ENCODE data around the gene RALB.
"Not testable (repeated sequence)": the region's sequence is repeated elsewhere in the genome, so short reads cannot be mapped to it uniquely, and the experiment has no call there.

Gene RALB

DNA sequence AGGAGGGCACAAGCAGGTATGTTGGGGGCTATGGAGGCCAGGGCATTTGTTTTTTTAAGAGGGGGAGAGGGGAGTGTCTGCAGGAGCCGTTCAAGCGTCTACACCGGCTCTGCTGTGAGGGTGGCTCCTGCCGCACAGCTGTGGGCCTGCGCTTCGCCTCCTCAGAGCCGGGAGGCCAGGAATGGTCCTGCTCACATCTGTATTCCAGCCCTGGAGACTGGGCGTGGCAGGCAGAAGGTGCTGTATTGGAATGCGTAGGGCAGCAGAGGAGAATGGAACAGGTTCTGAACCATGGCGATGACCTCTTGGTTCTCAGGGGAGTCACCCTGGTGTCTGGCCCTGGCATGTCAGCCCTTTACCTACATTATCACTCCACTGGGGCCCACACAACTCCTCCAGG lies 66.5 kb downstream of the RALB start:
- no peak for DNase-seq

GRCh38 chr2:120319686-120320317 lies 67.2 kb downstream of the RALB start:
- no peak for DNase-seq

DNA sequence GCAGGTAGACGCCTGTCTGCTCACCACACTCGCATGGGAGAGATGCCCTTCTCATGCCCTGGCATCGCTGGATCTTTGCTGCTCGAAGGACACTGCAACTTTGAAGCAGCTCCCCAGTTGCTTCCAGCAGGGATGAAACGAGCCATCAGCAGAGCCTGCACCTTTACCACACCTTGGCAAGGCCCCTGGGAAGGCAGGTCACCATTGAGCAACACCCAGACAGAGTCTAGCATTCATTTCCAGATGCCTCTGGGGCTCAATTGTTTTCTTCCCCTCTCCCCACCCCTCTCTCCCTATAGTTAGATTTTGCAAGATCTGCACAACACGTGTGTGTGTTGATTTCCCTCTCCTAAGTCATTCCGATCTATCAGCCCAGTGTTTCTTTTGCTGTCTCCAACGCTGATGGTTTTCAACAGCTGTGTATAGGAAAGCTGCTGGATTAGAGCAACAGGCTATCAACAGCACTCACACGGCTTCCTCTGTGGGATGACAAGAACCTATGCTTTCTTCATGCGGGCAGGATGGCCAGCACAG lies 67.7 kb downstream of the RALB start:
- no peak for DNase-seq

DNA sequence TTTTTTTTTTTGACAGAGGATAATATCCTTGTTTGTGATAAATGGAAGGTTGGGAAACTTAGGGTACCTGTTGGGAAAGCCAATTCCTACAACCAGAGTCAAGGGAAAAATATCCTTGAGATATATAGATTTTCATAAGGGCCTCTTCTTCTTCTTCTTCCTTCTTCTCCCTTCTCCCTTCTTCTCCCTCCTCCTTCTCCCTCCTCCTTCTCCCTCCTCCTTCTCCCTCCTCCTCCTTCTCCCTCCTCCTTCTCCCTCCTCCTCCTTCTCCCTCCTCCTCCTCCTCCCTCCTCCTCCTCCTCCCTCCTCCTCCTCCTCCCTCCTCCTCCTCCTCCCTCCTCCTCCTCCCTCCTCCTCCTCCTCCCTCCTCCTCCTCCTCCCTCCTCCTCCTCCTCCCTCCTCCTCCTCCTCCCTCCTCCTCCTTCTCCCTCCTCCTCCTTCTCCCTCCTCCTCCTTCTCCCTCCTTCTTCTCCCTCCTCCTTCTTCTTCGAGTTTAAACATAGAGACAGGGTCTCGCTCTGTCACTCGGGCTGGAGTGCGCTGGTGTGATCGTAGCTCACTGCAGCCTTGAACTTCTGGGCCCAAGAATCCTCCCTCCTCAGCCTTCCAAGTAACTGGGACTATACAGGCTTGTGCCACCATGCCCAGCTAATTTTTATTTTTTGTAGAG lies 68.4 kb downstream of the RALB start:
- DNase-seq: not testable (repeated sequence)

DNA sequence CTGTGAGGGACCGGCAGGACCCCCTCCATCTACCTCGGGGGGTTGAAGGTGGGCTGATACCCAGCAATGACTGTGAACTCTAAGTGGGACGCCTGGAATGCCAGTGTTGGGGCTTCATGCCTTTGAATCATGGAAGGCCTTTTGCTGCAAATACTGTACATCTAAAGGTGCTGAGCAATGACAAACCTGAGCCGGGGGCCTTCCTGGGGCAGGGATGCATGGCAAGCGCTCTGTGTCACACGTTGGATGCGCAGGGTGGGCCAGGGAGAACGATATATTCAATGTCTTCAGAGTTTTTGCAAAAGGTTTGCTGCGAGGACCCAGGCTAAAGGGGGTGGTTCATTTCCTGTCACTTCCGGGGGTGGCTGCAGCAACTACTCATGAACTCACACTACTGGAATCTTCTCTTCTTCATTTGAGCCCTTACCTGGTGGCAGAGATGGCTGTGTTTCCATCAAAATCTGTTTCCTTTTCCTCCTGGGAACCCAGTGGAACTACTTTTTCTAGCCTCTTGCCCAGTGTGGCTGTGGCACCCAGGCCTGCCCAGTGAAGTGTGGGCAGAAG lies 69.2 kb downstream of the RALB start:
- no peak for DNase-seq

DNA sequence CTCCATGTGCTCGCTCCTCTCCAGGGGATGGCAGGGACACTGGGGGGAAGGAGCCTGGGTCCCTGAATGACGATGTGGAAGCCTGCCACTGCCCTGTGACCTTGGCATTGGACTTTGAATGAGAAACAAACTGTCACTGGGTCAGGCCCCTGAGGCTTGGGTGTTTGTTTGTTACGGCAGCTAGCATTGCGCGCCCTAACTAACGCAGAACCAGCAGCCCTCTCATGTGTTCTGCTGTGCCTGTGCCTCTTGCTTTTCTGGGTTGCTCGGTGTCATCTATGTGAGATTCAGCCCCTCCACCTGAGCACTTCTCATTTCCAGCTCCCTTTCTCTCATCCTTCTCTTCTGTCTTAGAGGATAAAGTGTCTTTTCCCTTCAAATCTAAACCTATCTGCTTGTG lies 69.7 kb downstream of the RALB start:
- DNase-seq: no peak

DNA sequence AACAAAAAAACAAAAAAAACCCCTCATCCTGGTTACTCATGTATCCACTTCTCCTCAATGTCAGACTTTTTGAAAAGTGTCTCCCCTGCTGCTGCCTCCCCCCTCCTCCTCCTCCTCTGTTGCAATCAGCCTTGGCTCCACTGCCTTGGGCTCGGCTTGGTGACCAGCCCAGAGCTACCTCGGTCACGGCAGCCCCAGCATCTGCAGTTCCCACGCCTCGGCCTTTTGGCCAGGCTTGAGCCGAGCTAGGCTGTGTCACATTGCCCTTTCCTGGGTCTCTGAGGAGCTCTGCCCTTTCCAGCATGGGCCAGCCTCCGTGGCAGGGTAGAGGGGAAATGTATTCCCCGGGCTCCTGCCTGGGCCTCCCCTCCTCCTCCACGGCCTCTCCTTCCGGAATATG lies 70.6 kb downstream of the RALB start:
- DNase-seq: no peak

DNA sequence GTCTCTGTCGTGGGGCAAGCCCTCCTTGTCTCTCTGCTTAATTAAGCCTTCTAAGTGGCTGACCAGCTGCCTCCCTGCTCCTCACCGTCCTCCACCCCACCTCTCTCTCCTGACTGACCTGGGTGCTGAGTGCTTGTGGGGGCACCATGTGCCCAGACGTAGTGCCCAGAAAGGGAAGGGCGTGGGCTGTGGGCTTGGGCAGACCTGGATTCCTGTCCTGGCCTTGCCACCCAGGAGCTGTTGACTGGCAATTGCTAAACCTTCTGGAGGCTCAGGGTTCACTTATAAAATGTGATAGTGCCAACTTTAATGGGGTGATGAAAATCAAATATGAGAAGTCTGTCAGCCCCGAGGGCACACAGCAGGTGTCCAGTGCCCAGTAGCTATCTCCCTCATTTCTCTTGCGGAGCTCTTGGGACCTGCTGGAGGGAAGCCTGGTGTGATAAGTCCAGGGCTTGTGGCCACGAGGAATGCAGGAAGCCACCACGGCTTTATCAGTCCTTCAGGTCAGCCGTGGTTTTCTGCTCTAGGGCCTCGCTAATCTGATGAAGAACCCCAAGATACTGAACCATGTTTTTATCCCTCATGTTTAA lies 71.3 kb downstream of the RALB start:
- no peak for DNase-seq

DNA sequence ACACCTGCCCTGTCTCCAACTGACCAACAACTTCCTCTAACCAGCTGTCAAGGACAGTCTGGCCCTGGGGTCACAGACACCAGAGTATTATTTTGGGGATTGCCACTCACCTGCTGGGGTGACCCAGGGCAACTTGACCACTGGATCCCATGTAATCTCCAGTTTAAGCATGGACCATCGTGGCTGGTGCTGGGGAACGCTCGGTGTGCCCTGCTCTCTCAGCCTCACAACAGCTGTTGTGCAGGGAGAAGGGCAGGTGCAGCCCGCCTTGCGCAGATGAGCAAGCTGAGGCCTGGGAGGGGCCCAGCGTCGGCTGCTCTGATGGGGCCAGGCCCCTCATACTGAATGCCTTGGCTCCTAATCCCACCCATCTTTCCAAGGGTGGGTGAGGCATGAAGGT lies 72.3 kb downstream of the RALB start:
- no peak for DNase-seq

GRCh38 chr2:120326066-120326465 lies 73.4 kb downstream of the RALB start:
- DNase-seq: no peak

DNA sequence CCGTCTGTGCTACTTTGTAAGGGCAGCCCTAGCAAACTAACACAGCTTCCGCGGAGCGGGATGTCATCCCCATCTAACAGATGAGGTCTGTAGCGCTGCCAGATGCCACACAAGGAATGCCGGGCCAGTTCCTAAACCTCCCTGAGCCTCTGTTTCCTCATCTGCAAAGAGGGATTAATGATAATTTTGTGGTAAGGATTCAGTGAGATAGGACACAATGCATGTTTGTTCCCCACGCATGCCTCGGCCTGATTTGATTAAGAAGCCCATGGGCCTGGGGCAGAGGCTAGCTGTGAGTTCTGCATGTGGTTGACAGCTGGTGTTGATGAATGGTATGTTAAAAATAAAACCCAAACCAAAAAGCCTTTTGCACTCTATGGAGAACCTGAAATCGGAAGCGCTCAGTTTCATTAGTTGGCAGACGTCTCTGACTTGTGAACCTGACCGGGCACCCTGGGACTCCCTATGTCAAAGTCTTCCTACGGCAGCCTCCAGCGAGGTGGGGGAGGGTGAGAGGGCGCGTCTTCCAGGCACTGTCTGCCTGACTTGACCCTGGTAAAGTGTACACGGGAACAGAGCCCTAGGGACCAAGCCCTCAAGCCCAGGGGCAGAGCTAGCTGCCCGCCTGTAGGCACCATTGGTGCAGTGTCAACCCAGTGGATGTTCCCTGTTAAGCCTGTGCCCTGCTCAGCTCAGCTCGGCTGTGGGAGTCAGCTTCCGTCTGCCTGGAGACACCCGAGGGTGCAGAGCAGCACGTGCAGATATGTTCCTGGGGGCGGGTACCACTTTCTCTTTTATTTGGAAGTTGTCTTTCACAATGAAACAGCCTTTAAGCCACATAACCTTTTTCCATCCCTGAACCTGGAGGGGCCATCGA lies 78.5 kb downstream of the RALB start:
- no peak for DNase-seq

- DNase-seq: no peak
Observed at GRCh38 chr2:120331903-120332302, 79.3 kb downstream of the RALB start.

- DNase-seq: no peak
Observed at GRCh38 chr2:120332384-120332783, 79.7 kb downstream of the RALB start.

DNA sequence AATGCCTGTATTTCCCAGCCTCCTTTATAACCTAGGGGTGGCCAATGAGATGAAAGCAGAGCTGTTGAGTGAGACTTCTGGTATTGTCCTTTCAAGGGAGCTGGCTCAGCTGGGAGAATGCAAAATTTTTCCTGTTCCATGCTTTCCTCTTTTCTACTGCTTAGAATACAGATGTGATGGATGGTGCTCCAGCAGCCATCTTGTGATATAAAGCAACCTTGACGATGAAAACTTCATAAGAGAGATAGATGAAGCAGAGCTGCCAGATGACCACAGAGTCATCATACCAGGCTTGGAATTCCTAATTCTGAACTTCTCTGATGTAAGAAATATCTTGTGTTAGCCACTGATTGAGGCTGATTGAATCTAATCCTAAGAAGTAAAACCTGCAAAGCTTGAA lies 81.4 kb downstream of the RALB start:
- no peak for DNase-seq

DNA sequence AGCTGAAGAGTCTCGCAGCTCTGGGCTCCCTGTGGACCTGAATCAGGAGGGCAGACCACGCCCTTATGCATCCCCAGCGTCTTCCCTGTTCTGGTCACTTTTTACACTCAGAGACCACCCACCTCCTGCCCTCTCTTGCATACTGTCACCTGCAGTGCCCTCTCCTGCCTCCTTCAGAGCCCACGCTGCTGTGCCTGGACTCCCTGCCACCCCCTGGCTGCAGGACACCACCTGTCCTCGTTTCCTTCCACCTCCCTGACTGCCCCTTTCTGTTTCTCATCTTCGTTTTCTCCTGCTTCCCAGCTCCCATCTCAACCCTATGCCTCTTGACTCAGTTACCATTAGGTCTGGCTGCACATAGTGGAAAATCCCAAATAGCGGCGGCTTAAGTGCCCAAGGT lies 84.1 kb downstream of the RALB start:
- no peak for DNase-seq

DNA sequence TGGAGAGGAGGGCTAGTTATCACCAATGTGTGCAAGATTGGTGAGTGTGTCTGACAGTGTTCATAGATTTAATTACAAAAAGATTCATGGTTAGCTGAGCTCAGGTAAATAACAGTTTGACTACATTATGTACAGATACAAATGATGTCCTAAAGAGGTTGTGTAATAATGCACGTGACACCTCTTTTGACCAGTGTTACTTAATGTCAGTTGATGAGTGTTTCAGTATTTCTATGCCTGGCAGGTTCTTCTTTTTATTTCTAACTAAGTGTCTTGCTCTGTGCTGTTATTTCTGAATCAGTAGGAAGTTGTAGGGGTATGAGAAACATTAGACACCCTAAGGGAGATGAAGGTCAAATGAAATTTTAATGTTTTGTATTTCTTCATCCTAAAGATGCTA lies 85.4 kb downstream of the RALB start:
- peak; percentile 86 to 90 for DNase-seq

DNA sequence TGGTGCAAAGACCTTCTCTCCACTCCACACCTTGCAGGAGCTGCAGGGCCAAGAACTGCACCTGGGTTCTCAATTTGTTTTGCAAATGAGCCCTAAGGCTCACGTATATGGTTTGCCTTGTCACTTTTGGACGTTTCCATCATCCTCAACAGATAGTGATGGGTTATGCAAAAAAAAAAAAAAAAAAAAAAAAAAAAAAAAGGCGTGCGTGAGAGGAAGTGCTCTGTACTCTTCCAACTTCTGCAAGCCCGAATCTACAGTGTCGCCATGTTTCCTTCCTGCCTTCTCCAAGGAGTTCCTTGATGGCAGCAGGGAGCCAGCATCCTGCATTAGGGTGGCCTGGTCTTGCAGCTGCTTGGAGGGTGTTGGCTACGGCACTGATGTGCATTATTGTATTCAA lies 89.3 kb downstream of the RALB start:
- no peak for DNase-seq

DNA sequence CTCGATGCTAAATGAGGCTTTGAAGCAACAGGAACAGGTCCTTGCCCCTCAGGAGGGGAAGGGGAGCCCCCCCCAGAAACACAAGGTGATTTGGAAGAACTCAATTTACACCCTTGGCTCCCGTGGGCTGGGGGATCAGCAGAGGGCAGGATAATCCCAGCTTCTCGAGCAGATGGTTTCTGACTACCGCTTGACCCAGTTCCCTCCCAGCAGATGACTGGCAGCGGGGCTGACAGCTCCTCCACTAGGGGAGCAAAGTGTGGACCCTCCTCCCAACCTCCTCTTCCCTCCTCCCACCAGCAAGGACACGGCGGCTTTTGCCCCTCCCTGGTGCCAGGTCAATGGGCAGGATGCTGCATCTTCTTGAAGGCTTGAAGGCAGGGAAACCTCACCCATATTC lies 89.8 kb downstream of the RALB start:
- DNase-seq: no peak

- no peak for DNase-seq
Observed at GRCh38 chr2:120343100-120343432, 90.4 kb downstream of the RALB start.

- no peak for DNase-seq
Observed at GRCh38 chr2:120343433-120344105, 90.9 kb downstream of the RALB start.

Measured in AML-193 (cell line).